ENCODE measurements around the gene FAHD2A.
"Not testable (repeated sequence)": the region's sequence is repeated elsewhere in the genome, so short reads cannot be mapped to it uniquely, and the experiment has no call there.

The FAHD2A gene

GRCh38 chr2:95435162-95435871 is 32.8 kb downstream of the FAHD2A start:
- not testable (repeated sequence) for DNase-seq (ENCODE audit: low spot score)

GRCh38 chr2:95435872-95436209 is 33.3 kb downstream of the FAHD2A start:
- not testable (repeated sequence) for DNase-seq (ENCODE audit: low spot score)

- not testable (repeated sequence) for DNase-seq (ENCODE audit: low spot score)
Measured at GRCh38 chr2:95442474-95443099, 40.1 kb downstream of the FAHD2A start.

GRCh38 chr2:95445317-95445716 is 42.8 kb downstream of the FAHD2A start:
- DNase-seq (ENCODE audit: low spot score): not testable (repeated sequence)

GRCh38 chr2:95463292-95463691 is 60.8 kb downstream of the FAHD2A start:
- DNase-seq (ENCODE audit: low spot score): not testable (repeated sequence)

All from LoVo (cell line).